Testis (tissue), 3 donors: ENCODE results near the gene PNPO. TPM values are rescaled to one million over a fixed set of nuclear protein-coding genes. Genes with fewer than 3 reads are reported as not detected.

Source experiments
- DNase-seq: peaks from one replicate; pipeline ENCODE4 v3.0.0-alpha.2; 2019
- H3K27ac ChIP-seq, 2 donors: fragments of 200-600 bp; sonication (generic); one replicate each; pipeline ENCODE4 v1.5.1; 2019
- H3K27me3 ChIP-seq: fragments of 200-600 bp; sonication (generic); one replicate; pipeline ENCODE4 v1.5.1; 2019
- H3K36me3 ChIP-seq: fragments of 200-600 bp; sonication (generic); one replicate; pipeline ENCODE4 v1.5.1; 2017; ENCODE audit warnings: low read depth; ENCODE audit errors: missing control alignments
- H3K4me1 ChIP-seq: fragments of 200-600 bp; sonication (generic); one replicate; pipeline ENCODE4 v1.5.1; 2019
- H3K4me3 ChIP-seq, 2 donors: fragments of 200-600 bp; sonication (generic); one replicate each; pipeline ENCODE4 v1.5.1; 2017 to 2019
- H3K9me3 ChIP-seq: fragments of 200-600 bp; sonication (generic); one replicate; pipeline ENCODE4 v1.5.1; 2017
- POLR2A ChIP-seq: fragments of 450-650 bp; IDR thresholded peaks from one replicate; pipeline ENCODE4 v1.6.1; 2017; ENCODE audit warnings: antibody characterized with exemption, mild to moderate bottlenecking, moderate library complexity
- WGBS, 2 donors: methylation state at CpG; one replicate each; pipeline ENCODE4 v1.1.5; 2018; 5-methylcytosine and 5-hydroxymethylcytosine counted together
- intact Hi-C: fragments of 100-400 bp; cut with DNase I; formaldehyde crosslinking; loops from one replicate; pipeline ENCODE4 v1.15.1; 2023; ENCODE audit warnings: low total_unique reads
- polyA plus RNA-seq: library from polyadenylated mRNA; stranded (reverse); fragments of 350-450 nt; fragmentation: Illumina TruSeq; extraction: RNeasy Lipid Tissue Mini Kit (QIAGEN cat#74804); gene quantifications from one replicate; pipeline ENCODE4 v1.2.3, GENCODE V29; 2014; ENCODE audit warnings: low read depth, low replicate concordance; ENCODE audit not compliant: insufficient read depth
- total RNA-seq, 2 donors: library from RNA; depleted of rRNA; stranded (reverse); fragments of >200 nt; gene quantifications; one replicate each; pipeline ENCODE4 v1.2.3, GENCODE V29; 2016
- TF ChIP-seq, protein P1 (sequence below), 3 experiments: fragments of 450-650 bp in 2 of 3; fragments of 200-600 bp in 1 of 3; sonication (generic) in 1 of 3; IDR thresholded peaks; one replicate each; pipeline ENCODE4 v1.5.1; 2016 to 2019; ENCODE audit warnings: antibody characterized with exemption in 3 of 3, mild to moderate bottlenecking in 2 of 3, moderate library complexity in 1 of 3

Gene PNPO
- total and polyA plus RNA-seq, 3 donors from 2014 or later, result 21.3 to 41.7 (median 37.5) TPM

DNA sequence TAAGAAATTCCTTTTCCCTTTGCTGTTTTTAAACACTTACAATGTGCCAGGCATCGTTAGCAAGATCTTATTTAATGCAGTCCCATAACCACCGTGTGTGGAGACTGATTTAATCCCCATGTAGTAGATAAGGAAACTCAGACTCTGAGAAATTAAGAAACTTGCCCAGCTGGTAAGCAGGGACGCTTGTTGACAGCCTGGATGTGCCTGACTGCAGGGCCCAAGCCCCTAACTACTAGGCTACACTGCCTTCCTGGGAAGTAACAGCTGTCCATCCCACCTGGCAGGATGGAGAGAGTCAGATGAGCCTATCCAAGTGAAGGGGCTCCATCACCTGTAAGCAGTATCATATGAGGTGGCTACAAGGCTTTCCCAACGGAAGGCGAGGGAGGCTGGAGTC, 52.6 kb downstream of the PNPO start:
- Histone ChIP-seq H3K27ac (no peak overlapping the region), H3K4me1 (no peaks in the 10 kb centered on the region)
- 82 to 85% methylated on average over 5 of the region's 5 CpGs for WGBS, 2 donors

GRCh38 chr17:47994724-47995123, 53.4 kb downstream of the PNPO start:
- Histone ChIP-seq H3K9me3 (no peaks in the 10 kb centered on the region), H3K4me1 (no peaks in the 10 kb centered on the region), H3K27me3 (no peaks in the 10 kb centered on the region), H3K4me3 (no peak overlapping the region), H3K27ac (no peak overlapping the region), H3K36me3 (no peaks in the 10 kb centered on the region)
- no peak for DNase-seq
- TF ChIP-seq POLR2A, result no peak
- TF ChIP-seq, protein P1, sequence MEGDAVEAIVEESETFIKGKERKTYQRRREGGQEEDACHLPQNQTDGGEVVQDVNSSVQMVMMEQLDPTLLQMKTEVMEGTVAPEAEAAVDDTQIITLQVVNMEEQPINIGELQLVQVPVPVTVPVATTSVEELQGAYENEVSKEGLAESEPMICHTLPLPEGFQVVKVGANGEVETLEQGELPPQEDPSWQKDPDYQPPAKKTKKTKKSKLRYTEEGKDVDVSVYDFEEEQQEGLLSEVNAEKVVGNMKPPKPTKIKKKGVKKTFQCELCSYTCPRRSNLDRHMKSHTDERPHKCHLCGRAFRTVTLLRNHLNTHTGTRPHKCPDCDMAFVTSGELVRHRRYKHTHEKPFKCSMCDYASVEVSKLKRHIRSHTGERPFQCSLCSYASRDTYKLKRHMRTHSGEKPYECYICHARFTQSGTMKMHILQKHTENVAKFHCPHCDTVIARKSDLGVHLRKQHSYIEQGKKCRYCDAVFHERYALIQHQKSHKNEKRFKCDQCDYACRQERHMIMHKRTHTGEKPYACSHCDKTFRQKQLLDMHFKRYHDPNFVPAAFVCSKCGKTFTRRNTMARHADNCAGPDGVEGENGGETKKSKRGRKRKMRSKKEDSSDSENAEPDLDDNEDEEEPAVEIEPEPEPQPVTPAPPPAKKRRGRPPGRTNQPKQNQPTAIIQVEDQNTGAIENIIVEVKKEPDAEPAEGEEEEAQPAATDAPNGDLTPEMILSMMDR (IDR thresholded peaks at IDR 0.05), result no peak
- WGBS, 2 donors, result 88 to 96% methylated on average over 4 of the region's 4 CpGs
- intact Hi-C loops, result no loop called here

More for the DNA sequence above, 52.6 kb downstream of the PNPO start:
- TF ChIP-seq, protein P1 (IDR thresholded peaks at IDR 0.05), result no peak
- no peak for TF ChIP-seq POLR2A
- H3K9me3 ChIP-seq, result no peaks in the 10 kb centered on the region
- H3K27me3 ChIP-seq, result no peaks in the 10 kb centered on the region
- intact Hi-C loops, result no loop called here
- DNase-seq, result no peak
- no peaks in the 10 kb centered on the region for H3K36me3 ChIP-seq
- H3K4me3 ChIP-seq, result no peak overlapping the region

DNA sequence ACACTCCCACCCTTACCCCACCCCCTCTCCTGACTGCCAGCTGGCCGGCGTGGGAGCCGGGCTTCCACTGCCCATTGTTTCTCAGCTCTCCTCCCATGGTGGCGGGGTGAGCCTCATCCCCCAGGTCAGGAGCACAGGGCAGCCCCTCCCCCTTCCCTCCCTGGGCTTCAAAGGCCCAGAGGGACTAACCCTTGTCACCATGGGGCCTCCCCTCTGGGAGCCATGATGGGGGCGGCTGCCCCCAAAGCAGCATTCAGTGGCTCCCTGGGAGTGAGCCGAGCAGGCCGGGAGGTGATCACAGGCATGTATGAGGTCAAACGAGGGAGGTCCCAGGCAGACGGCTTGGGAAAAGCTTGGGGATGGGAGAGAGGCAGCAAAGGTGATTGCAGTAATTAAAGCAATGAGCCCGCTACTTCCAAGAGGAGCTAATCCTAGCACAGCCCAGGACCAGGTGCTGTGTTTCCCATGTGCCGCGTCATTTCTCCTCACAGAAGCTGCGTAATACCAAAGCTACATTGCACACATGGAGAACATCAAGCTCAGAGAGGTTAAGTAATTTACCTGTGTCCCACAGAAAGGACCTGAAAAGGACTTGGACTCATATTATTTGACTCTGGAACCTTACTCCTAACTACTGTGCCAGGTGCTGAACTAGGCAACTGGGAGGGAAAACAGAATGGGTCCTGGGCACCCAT, 54.0 kb downstream of the PNPO start:
- Histone ChIP-seq H3K27me3 (no peaks in the 10 kb centered on the region), H3K9me3 (no peaks in the 10 kb centered on the region), H3K36me3 (no peaks in the 10 kb centered on the region), H3K4me3 (no peak overlapping the region), H3K27ac (no peak overlapping the region), H3K4me1 (no peaks in the 10 kb centered on the region)
- TF ChIP-seq POLR2A, result no peak
- TF ChIP-seq, protein P1 (IDR thresholded peaks at IDR 0.05), result no peak
- WGBS, 2 donors, result 73 to 74% methylated on average over 10 to 13 of the region's 13 CpGs
- no peak for DNase-seq
- intact Hi-C loops, result no loop called here

DNA sequence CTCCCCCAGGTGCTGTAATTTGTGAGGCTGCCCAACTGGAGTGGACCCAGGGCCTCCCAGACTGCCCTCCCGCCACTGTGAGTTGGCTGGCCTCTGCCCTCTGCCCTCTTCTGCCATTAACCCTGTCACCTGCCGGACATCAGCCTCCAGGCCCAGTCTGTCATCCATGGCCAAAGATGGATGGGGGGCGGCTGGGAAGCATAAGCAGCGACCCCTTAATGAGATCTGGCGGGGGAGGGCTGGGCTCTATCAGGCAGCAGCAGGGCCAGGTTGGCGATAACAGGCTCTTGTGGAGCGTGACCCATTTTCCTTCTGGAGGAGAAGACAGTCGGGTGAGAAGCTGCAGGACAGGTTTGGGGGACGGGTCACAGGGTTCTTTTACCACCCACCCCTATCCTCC, 54.8 kb downstream of the PNPO start:
- H3K36me3 ChIP-seq, result no peaks in the 10 kb centered on the region
- no peak for TF ChIP-seq POLR2A
- TF ChIP-seq, protein P1 (IDR thresholded peaks at IDR 0.05), result no peak
- H3K27me3 ChIP-seq, result no peaks in the 10 kb centered on the region
- no peak for DNase-seq
- H3K27ac ChIP-seq, result no peak overlapping the region
- H3K4me3 ChIP-seq, result no peak overlapping the region
- intact Hi-C loops, result no loop called here
- 81 to 92% methylated on average over 6 to 9 of the region's 9 CpGs for WGBS, 2 donors
- H3K4me1 ChIP-seq, result no peaks in the 10 kb centered on the region
- H3K9me3 ChIP-seq, result no peaks in the 10 kb centered on the region

- Histone ChIP-seq H3K36me3 (no peaks in the 10 kb centered on the region), H3K27ac (no peak overlapping the region), H3K4me1 (no peaks in the 10 kb centered on the region), H3K27me3 (no peaks in the 10 kb centered on the region), H3K4me3 (no peak overlapping the region), H3K9me3 (no peaks in the 10 kb centered on the region)
- intact Hi-C loops, result no loop called here
- no peak for TF ChIP-seq POLR2A
- TF ChIP-seq, protein P1 (IDR thresholded peaks at IDR 0.05), result no peak
- no peak for DNase-seq
- WGBS, 2 donors, result 78 to 79% methylated on average over 7 of the region's 7 CpGs
These were observed 56.2 kb downstream of the PNPO start for GRCh38 chr17:47997586-47997985.
